HG03442 (cell line): ENCODE results near the gene IRF2BPL.

Experiments
- ATAC-seq: cut with Tn5 transposase; IDR thresholded peaks from one replicate; pipeline ENCODE4 v1.9.1; 2021; ENCODE audit warnings: mild to moderate bottlenecking, moderate library complexity; ENCODE audit not compliant: unreplicated experiment

Gene IRF2BPL

DNA sequence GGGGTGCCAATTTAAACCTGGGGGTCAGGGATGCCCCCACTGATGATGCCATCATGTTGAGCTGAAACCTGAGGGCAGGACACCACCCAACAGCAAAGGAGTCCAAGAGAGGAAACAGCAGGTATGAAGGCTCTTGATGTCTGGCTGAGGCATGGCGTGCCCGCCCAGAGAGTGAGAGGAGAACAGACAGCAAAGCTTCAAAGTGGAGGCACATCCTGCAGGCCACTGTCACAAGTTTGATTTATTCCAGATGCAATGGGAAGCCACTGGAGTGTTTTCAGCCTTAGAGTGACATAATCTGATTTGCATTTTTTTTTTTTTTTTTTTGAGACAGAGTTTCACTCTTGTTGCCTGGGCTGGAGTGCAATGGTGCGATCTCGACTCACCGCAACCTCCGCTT is 34.8 kb downstream of the IRF2BPL start:
- no peak for ATAC-seq

DNA sequence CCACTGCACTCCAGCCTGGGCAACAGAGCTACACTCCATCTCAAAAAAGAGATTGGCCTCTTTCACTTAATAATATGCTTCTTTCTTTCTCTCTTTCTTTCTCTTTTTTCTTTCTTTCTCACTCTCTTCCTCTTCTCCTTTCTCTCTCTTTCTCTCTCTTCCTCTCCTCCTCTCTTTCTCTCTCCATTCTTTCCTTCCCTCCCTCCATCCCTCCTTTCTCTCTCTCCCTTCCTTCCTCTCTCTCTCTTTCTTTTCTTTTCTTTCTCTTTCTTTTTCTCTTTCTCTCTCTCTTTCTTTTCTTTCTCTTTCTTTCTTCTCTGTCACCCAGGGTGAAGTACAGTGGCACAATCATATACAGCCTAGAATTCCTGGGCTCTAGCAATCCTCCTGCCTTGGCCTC is 38.4 kb downstream of the IRF2BPL start:
- ATAC-seq, result no peak

DNA sequence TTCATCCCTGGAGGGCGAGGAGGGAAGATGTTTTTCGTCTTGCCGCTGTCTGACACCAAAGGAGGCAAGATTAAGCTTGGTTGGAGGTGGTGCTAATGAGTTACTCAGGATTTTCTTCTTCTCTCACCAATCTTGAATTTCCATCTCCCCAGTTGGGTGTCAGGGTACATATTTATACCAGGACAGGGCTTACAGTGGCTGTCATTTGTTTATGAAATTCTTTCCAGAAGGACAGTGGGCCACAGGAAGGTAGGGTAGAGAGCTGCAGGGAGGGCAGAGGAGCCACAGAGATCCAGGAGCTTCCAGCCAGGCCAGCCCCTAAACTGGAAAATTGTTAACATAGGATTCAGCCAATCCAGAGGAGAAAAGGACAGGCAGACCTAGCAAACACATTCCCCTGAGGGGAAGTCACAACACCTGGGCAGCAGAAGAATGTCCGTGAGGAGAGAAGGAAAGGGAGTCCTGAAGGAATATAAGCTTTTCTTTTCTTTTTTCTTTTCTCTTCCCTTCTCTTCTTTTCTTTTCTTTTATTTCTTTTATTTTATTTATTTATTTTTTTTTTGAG is 40.5 kb downstream of the IRF2BPL start:
- no peak for ATAC-seq

DNA sequence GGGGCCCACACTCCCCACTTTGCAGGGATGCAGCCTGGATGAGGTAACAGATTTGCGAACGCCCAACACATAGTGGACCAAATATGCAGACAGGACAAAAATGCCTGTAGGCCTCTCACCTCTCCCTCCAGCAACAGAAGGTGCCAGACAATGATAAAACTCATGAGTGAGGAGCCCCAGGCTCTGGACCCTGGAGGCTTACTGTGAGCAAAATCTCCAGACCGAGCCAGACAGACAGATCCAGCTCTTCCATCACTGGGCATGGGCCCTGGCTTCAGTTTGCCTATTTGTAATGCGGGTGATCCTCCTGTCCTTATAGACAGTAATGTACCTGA is 42.3 kb downstream of the IRF2BPL start:
- ATAC-seq, result no peak

DNA sequence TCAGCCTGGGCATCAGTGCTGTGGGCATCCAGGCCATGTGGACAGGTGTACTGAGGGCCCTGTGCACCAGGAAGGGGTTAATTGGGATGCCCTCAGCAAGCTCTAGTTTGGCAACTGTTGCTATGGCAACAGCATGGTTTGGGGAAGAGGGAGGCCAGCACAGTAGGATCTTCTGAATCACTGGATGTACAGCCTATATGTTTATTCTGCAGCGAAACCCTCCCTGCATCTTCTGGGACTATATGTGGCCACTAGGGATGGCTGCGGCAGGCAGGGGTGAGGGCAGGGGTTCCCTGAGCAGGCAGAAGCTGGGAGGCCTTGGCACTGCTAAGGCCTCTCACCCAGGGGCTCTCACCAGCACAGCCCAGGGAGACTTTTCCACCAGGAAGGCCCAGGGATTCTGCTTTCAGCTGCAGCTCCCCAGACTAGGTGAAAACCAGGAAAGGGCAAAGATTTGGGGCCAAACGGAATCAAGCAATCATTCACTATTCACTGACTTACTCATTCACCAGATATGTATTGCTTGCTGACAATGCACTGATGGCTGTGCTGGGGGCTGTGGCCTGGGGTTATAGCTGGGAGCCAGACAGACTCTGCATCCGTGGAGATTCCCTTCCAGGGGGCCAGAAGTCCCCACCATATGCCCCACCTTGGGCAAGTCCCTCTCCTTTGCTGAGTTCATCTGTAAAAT is 42.8 kb downstream of the IRF2BPL start:
- ATAC-seq, result no peak

DNA sequence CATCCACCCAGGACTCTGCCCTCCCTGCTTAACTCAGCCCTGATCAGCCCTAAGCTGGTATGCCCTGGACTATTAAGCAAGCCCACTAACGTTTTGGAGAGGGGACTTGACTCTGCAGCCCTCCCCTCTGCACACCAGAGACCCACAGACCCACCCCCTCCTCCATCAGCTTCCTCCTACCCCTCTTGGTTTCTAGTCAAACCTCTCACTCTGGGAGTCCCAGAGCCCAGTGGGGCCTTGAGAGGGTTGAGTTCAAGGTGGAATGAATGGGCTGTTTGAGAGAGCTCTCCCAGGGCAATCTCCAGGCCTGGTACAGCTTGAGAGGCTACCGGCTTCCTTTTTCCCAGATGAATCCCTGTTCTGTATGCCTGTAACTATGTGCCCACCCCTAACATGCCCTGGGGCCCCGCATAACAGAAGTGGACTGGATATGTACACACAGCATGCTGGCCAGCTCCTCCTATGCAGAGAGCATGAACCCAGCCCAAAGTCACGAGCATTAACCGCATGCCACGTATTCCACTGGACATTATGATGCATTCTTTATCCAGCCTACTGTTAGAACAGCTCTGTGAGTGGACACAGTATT is 43.6 kb downstream of the IRF2BPL start:
- ATAC-seq, result no peak

DNA sequence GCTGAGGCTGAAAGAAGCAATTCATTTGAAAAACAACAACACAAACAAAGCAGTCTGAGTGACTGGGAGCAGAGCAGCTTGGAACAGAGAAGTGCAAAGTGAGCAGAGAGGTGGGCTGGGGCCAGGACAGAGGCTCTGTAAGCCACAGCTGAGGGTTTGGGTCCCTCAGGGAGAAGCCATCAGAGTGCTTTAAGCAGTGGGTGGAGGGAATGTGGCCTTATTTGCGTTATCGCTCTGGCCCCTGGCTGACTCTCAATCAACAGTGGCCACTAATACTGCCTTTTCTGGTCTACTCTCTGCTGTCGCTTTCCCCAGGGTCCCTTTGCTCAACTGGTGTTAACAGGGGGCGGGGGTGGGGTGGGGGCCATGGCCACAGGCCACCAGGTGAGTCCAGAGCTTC is 44.2 kb downstream of the IRF2BPL start:
- no peak for ATAC-seq

DNA sequence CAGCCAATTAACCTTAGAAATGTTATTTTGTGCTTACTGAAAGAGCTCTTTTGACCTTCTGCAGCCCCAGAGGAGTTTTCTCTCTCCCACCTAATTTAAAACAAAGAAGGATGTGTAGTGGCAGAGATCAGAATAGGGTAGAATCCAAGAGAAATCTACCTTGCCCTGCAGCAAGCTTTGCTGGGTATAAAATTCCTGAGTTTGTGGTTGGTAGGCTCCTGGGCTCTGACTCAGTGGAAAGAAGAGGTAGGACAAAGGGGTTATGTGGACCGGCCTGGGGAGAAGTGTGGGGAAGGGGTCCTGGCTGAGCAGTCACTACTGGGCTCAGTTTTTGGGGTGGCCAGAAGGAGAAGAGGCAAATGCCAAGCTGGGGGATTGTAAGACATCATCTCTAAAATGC is 46.8 kb downstream of the IRF2BPL start:
- no peak for ATAC-seq

DNA sequence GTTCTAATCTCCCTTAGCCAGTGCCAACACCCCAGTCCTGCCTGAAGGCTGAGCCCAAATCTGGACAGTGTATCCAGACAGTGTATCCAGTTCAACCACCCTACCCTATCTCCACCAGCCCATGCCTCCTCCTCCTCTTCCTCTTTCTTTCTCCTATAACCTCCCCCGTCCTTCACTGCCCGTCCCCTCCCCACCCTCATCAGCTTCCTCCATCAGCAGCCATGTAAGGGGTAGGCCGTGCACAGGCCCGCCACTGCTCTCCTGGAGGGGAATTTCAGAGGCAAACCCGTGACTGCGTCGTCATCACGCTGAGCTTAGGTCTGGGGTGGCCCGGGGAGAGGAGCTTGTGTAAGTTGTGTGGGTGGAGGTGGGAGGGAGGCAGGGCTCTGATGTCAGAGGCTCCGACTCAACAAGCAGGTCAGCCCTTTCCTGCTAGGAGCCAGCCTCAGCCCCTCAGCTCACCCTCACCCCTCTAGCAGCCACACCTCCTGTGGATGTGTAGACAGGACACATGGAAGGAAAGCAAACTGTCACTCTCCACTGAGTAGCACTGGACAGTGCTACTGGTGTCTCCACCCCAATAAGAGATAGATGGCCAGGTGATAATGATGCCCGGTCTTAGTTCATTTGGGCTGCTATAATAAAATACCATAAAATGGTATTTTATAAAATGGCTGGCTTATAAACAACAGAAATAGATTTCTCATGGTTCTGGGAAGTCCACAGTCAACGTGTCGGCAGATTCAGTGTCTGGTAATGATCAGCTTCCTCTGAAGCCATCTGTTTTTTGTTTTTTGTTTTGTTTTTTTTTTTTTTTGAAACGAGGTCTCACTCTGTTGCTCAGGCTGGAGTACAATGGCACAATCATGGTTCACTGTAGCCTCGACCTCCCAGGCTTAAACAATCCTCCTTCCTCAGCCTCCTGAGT is 50.5 kb downstream of the IRF2BPL start:
- peak; percentile 96 for ATAC-seq

DNA sequence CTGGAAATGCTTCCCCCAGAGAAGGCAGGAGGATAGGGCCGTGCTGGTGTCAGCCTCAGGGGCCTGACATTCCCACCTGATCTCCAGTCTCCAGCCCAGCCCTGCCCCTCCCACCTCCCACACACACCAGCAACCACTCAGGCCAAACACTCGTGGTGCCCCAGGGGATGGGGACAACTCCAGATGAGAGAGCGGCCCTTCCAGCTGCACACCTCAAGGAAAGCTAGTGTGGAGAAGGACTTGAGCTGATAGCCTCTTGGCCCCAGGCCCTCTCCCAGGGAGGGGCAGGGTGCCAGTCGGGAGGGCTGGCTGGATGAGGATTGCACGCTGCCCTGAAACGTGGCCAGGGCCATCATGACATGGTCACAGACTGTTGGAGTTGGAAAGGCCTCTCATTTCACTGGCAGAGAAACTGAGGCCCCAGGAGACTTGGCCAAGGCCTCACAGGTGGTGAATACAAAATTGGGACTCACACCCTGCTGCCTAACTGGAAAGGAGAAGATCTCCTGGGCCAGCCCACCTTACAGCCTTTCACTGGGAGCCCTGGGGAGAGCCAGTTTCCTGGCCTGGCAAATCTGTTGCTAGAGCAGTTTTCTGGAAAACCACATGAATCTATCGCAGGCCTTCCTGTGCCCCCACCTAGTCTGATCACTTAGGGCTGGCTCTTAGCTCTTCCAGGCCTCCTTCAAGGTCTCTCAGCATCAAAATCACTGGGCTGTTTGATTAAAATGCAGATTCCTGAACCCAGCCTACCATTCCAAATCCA is 52.1 kb downstream of the IRF2BPL start:
- no peak for ATAC-seq

DNA sequence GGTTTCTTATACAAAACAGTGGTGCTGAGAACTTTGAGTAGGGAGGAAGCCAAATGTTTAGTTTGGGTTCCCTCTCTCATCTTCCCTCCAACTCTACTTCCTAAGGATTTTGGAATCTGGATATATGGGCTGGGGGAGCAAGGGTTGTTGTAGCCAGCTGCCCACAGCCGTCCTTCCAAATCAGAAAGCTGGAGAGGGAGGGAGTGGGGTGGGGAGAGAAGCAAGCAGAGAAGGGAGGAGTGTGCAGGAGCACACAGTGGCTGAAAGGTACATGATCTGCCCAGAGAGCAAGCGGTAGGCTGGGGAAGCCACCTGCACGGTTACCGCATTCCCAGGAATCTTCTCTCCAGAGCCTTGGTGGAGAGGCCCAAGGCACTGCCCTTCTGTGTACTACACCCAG is 52.7 kb downstream of the IRF2BPL start:
- no peak for ATAC-seq

DNA sequence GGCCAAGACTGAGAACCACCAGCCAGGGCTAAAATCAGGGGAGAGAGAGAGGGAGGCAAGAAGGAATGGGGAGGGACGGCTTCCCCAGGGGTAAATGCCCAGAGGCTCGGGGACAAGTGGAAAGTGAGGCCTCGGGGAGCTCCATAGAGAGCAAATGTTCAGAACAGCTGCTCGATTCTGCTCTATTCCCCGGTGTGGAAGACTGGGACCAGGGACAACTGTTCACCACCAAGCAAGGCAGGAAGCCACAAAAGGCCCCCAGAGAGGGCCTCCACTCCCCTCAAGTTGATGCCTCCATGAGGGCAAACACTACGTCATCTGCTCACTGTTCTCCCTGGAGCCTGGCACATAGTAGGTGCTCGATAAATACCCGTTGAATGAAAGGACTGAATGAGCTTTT is 53.5 kb downstream of the IRF2BPL start:
- ATAC-seq, result no peak
